Activated CD8-positive, alpha-beta memory T cell treated with anti-CD3 and anti-CD28 coated beads, Interleukin-2, amount 50 U/mL, for 48 hours (primary cell): ENCODE data around the gene LDB2.

Experiments
- DNase-seq: peaks from one replicate; pipeline ENCODE4 v3.0.0-alpha.2; 2020

LDB2 gene

DNA sequence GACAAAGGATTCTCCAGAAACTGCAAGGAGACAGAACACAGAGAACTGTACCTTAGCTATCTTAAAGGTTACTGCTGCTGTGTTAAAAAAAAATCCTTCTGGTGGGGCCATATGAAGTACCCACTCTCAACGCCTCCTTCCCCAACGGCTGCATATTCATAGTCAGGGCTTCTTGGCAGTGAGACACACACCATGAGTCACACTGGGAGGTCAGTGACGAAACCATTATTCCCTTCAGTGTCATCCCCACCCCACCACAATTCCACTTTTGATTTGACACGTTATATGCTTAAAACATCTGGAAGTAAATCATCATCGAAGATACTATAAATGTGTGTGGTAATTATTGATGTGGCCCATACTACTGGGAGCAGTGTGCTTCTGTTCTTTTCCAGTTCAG is 271.5 kb downstream of the LDB2 start:
- no peak for DNase-seq

DNA sequence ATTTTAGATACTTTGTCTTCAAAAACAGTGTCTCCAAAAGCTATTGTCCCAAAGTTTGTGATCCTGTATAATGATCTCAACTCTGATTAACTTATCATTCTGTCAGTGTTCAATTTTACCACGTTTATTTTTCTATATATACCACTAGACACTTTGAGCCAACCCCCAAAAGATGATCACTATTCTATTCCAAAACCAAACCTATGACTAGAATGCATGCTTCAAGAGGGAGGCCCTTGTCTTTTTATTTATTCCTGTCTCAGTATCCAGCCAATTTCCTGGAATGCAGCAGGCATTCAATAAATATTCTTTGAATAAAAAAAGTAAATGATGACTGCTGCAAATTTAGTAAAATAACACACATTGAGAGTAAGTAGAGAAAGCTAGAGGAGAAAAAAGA is 275.6 kb downstream of the LDB2 start:
- no peak for DNase-seq

DNA sequence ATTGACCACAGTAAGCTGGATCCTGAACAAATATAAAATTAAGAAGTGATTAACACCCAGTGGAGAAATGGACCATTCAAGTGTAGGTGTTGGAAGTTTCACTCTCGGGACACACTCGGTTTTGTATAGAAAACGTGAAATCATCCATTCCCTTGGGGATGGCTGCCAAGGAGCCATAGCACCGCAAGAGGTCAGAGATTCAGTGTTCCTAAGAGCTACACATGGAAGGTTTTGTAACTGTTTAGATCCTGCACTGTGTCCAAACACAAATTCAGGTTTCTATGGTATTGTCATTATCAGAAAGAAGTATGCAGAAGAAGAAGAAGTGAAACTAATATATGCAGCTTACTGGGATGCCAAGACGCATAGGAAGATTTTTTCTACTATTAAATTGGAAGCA is 281.0 kb downstream of the LDB2 start:
- DNase-seq, result no peak

DNA sequence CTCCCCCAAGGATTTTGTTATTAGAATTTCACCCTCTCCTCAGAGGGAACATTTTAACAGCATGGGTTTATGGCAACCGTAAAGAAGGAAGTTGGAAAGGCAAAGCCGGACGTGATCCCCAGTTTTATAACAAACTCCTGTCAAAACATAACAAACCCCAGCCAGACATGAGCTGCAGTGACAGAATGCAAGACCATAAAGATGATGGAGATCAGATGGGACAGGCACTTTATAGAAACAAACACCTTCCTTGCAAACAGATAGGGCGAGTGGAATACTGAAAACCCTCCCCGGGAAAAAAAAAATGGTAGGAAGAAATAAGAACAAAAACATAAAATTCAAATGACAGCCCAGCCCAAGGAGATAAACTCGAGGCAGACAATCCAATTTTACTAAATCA is 281.4 kb downstream of the LDB2 start:
- no peak for DNase-seq

DNA sequence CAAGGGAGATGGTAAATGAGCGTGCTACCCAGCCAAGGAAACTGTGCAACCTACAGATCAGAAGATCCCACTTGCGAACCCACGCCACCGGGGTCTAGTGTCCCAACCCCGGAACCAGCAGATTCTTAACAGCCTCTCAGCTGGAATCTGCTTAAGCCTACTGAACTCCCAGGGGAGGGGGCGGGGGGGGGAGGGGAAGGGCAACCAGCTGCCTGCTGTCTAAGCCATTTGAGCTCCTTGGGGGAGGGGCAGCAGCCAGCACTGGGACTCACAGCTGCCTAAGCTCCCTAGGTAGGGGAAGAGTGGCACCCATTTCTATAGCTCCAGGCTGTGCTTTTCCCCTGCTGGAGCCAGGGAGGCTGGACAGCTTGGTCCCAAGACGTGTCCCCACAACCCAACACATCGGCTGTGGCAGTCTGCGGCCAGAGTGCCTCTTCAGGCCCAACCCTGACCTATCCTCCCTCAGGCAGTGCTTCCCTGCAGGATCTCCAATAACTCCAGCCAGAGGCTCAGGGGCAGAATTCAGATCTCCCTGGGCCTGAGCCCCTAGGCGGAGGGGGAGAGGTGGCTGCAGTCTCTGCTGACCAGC is 289.2 kb downstream of the LDB2 start:
- no peak for DNase-seq

DNA sequence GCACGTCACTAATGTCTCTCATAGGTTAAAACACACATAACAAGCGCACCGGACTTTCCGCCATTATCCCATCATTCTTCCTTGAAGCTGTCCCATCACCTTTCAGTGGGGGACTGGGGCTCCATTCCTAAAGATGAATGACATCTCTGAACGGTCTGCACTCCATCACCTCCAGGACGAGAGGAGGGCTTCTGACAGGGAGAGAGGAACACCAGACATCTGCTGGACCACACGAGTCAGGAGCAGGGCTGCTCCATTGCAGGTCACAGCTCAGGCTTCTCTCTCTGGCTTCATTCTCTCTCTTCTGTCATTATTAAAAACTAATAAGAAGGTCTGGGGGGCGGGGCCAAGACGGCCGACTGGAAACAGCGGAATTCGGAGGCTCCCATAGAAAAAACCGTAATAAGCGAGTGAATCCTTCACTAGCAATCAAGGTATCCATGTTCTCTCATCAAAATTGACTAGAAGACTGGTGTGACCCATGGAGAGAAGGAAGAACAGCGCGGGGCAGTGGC is 289.8 kb downstream of the LDB2 start:
- no peak for DNase-seq

DNA sequence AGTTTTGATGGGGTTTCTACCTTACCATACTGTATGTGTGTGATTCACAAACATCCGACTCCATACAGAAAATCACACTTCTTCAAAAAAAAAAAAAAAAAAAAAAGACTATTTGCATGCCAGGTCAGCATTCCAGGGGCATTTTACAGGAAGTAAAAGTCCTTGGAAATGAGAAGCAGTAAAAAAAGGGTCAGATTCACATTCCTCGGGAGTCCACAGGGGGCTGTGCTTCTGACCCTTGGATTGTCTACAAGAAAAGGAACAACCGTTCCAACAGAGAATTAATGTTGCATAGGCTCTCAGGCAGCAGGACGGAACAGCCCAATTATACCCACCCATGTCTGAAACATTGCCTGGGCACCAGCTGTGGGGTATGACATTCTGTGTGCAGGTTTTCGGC is 290.3 kb downstream of the LDB2 start:
- no peak for DNase-seq

DNA sequence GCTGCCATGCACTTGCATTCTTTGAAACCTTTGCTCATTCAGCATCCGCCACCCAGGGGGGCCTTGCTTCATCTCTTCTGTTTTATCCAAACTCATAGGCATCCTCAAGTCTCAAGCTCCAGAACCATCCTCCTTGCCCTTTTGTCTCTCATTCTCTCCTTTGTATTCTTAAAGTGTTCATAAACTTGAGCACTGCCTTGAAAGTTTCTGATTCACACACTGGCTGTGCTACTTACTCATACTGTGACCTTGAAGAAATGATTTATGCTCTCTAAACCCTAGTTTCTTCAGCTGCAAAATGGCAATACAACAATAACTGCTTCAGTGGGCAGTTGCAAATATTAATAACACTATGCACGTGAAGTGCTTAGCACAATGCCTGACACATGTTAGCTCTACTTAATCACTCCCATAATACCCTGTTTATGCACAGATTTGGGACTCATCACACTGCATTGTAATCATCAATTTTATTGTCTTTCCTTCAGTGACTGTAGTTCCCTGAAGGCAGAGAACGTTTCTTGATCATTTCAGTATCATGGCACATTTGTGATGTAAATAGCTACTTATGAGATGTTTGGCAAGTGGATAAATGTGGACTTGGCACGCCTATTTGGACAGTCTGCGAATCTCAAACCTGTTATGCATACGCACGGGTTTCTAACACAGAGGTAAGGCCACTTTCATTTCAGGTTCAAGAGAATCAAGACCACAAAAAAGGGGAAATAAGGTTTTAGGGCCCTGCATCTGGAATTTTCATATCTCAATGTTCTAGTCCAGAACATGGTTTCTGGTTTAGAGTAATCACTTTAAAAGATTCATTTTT is 291.0 kb downstream of the LDB2 start:
- no peak for DNase-seq

DNA sequence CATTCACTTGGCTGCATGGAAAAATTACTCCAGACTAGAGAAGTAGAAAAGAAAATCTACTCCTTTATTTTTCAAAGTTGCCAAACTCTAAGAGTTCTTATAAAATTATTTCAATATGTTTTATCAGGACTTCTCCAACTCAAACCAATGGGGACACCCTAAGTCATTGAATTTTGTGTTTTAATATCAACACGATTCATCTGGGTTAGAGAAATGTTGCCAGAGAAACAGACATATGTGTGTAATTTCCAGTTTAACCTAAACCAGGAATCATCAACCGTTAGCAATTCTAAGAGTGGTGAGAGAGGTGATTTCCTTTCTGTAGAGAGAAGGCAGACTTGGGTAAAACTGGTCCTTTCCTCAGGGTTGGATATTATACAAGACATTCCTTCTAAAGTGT is 291.8 kb downstream of the LDB2 start:
- DNase-seq, result no peak

DNA sequence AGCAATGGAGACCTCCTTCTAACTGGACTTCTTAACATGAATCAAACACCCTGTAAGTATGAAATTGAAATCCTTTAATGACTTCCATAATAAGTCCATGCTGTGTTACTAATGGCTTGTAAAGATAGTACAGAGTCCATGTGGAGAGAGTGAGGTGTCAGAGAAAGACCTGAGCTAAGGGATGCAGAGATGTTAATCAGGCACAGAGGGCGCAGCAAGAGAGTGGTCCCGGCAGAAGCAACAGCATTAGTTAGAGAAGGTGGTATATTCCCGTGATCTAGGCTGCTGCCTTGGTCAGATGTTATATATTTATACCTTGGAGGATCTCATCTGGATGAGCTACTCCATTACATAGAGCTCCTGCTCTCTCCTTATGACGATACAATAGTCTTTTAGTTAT is 295.3 kb downstream of the LDB2 start:
- DNase-seq, result no peak

DNA sequence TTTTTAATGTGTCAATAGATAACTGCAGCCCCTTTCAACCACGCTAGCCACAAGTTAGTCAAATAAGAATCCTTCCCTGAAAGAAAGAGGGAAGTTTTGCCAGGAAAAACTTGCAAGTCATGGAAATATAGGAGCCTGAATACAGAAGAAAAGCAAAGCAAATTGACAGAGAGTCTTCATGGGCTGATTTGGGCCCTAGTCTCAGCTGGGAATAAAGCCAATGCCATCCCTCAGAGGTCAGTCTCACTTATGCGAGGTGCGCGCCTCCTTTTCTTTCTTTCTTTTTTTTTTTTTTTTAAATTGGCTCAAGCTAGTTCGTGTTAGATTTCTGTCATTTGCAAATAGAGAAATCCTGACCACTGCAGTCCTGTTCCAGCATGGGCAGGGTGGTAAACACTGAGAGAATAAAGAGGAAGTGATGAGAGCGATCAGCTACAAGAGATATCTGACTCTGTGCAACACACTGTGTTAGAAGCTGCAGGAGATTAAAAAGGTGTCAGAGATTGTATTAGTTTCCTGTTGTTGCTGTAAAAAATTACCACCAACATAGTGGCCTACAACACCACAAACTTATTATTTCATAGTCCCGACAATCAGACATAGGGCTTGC is 299.7 kb downstream of the LDB2 start:
- no peak for DNase-seq

DNA sequence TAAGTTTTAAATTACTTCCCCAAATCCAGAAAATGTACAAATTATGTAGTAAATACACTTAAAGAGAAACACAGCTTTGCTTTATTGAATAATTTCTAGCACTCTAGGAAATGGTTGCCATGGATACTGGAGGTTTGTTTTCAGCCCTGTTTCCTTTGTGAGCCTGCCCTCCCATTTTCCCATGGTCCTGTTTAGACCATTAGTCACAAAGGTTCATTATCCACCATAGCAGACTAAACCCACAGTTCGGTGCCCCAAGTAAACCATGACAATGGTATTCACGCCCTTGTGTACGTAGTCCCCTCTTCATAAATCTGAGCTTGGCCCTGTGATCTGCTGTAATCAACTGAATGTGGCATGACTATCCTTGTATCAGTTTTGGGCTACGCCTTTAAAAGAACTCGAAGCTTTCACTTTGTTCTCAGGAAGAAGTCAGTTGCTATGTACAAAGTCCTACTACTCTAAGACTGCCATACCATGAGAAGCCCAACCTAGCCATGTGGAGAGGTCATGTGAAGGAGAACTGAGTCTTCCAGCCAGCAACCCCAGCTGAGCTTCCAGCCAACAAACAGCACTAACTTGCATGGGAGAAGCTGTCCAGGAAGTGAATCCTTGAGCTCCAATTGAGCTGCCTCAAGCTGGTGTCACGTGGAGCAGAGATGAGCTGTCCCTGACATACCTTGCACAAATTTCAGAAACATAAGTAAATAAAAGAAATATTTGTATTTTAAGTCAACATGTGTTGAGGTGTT is 300.4 kb downstream of the LDB2 start:
- no peak for DNase-seq

DNA sequence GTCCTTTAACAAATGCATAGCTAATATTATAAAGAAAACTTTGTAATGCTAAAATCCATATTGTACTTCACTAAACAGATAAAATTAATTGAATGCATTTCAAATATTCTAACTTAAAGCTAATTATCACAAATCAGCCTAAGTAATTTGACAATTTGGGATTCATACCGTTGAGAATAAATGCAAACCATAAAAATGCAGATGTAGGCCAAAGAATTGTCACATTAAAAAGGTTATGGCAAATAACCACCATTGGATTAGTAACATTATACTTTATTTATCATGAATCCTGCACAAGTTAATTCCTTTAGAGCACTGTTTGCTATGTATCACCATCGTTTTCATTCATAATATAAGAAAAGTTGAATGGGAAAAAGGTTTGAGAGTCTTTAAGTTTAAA is 301.0 kb downstream of the LDB2 start:
- no peak for DNase-seq

DNA sequence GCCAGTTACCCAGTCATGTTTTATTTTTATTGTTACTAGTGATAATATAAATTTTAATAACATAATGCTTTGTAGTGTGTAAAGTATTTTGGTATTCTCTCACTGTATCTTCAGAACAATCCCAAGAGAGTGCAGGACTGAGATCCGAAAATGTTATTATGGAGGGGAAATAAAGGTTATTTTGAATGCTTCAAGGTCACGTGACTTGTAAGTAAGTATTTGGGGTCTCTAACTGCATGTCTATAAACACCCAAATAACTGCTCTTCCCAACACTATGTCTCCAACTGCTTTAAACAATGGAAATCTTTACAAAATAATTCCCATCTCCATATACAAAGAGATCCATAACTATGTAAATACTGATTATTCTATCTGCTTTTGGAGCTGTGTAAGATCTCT is 302.2 kb downstream of the LDB2 start:
- no peak for DNase-seq

DNA sequence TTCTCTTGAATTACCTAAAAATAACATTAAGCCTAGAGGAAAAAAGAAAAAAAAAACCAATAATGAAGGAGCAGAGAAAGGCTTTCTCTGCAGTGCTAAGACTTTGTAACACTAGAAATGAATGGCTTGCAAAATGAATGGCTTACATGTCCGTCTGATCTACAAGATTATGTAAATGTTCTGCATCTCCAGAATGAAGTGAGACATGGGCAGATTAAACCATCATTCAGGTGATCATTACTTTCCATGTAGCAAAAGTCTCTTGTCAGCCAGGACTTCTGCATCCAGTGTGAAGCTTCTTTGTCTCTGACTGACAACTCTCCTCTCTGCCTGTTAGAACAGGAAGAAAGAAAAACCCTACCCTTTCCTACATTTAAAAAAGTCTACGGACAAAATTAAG is 304.3 kb downstream of the LDB2 start:
- DNase-seq, result no peak

DNA sequence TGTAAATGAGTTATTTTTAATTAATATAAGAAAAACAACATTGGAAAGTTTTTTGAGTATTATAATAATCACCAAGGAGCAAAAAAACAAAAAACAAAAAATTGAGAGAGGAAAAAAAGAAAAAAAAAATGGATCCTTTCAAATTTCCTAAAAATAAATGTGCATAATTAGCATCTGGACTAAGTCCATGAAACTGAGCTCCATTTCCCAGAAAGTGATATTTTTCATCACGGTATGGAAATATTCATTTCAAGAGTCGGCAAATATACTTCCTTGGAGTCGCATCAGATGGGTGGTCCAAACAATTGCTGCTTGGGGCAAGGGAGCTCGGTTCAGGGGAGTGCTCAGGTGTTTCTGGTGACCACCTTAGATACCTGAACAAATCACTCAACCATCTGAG is 305.1 kb downstream of the LDB2 start:
- DNase-seq, result no peak

DNA sequence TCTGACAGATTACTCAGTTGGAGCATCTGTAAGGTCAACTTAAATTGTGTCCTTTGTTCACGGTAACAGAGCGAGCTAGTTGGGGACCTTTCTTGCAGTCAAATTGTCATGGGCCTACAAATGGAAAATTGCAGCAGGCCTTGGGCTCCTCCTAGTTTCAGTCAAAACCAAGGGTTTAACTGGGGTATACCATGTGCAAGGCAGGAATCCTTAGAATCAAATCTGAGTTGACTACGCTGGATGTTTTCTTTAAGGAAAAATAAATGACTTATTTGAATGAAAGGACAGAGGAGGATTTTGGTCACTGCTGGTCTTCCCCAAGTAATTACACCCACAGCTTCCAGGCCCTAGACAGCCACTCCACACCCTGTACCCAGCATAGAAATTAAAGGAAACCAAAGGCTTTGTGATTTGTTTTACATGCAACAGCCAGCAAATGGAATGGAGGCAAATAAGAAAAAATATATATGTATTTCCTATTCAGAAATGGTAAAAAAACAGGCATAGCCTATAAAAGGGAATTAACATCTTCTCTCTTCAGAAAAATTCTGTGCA is 307.1 kb downstream of the LDB2 start:
- no peak for DNase-seq

DNA sequence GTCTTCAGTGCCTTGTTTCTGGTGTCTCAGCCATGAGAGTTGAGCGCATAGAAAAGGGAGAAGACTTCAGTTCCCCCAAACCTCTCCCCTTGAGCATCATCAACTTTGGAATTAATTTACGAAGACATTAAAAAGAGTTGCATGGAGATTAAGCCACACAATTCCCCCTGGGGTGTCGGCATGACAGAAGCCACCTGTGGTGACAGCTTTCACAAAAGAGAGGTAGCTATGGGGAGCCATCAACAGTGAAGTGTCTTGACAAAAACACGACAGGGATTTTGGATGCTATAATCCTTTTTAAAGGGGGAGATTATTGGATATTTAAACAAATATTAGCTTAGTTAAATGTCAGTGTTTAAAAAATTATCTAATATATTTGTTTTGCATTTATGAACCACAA is 307.6 kb downstream of the LDB2 start:
- no peak for DNase-seq

DNA sequence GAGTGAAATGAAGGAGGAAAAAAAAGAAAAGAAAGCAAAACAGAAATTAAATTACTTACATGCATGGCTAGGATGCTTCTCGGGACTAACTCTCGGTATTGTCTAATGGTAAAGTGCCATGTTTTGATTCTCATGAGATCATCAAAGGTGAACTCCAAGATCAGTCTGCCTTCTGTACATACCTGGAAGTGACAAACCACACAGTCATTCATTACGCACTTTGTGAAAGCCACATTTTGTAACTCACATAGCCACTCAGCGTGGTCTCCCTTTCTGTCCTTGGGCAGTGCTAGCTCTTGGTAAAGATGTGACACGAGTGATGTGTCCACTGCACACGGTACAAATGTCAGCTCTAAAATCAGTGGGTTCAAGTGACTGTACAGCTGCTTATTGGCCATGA is 309.8 kb downstream of the LDB2 start:
- DNase-seq, result no peak

DNA sequence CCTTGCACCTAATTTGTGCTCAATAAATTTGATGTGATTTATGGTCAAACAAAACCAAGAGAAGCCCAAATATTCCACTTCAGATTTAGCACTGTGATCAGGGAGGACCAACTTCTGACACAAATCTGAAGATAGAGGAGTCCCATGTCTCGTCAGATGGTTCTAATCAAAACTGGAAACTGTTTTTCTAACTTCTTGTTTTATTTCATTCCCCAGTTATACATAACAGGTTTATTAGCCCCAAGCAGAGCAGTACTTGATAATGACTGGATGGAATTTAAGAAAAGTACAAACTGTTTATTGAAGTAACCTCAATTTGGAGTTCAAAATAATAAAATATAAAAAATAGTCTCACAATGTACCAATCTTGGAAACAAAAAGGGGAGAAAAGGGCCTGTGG is 310.3 kb downstream of the LDB2 start:
- no peak for DNase-seq

DNA sequence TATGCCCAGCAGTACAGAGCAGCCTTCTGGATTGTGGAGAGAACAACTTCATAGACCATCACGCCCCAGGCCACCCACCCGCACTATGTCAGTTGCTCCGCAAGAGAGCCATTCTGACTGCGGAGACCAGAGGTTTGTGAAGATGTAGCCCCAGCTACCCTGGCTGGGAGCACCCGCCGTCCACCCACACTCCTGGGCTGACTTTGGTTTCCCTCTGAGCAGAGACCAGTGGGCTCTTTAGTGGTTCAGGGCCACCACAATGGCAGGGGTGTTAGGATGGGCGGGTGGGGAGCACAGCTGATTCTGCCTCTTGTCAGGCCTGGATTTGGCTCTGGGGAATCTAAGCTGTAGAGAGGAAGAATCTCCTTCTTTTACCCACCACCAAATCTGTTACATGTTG is 313.4 kb downstream of the LDB2 start:
- DNase-seq, result no peak

DNA sequence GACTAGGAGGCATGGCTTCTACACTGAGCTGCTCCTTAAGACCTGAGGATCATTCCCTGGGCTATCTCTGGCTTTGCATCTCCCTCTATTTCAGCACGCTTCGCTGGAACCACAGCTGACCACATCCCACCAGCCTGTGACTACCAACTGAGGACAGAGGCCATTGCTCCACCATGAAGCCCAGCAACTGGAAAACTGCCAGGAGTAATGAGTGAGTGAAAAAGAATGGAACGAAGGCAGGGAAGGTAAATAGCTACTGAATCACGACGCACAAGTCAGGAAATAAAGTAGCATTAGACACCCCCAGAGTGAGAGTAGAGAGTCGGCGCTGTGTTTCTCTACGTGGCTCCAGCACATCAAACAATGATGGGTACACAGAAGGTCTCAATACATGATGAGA is 314.7 kb downstream of the LDB2 start:
- DNase-seq, result no peak

DNA sequence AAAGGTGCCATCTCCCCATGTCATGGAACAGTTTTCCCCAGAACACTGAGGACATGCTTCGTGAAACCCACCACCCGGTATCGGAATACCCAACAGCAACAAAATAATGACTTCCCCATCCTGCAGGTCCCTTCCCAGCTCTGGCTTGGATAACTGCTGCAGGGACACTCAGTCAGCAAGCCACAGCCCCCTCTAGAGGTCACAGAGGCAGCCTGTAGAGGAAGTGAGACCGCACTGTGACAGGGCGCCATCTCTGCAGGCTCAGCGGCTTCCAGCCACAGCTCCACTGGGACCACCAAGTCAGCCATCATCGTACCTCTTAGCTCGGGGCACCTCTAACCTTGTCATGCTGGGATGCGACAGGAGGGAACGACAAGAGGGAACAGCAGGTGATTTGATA is 315.9 kb downstream of the LDB2 start:
- DNase-seq, result no peak
